GM13976 (cell line): ENCODE data around the gene MCCC1.

Experiments used
- DNase-seq: peaks from one replicate; pipeline ENCODE4 v3.0.0; 2012; ENCODE audit warnings: low spot score
- CTCF ChIP-seq: IDR thresholded peaks from 2 replicates; pipeline ENCODE4 v1.5.1; 2012; ENCODE audit warnings: borderline replicate concordance, mild to moderate bottlenecking; ENCODE audit not compliant: insufficient read depth; ENCODE audit errors: extremely low read depth, missing control alignments, control extremely low read depth
- in situ Hi-C: fragments of 300-500 bp; cut with MboI; formaldehyde crosslinking; loops from one replicate; pipeline ENCODE4 v1.12.0; 2022; ENCODE audit warnings: low sequenced_read_pairs, mixed read lengths, inconsistent platforms; ENCODE audit not compliant: unreplicated experiment

Gene MCCC1

DNA sequence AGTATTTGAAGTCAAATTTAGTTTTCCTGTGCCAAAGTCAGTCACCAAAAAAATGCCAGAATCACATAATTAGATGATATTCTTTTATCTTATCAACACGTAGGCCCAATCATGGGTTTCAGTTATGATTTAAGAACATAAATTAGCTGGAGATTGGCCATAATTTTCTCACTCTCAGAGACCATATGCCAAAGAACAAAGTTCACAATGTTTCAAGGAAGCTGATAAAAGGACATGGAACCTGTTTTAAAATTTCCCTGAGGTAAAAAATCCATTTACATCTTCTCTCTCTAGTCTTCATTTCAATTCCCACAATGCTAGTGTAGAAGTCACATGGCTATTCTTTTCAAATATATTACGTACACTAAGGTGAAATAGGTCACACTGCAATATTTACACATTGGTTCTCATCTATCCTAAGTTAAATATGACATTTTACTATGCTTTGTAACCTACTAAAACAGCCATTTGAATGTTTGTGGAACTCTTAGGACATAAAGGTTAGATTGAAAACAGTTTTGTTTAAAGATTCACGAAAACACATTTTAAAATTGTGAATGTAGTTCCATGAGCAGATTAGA is 76.3 kb downstream of the MCCC1 start:
- in situ Hi-C loops: no loop called here
- DNase-seq: no peak

GRCh38 chr3:183018421-183019192 is 80.7 kb downstream of the MCCC1 start:
- no peak for DNase-seq

More for the DNA sequence above, 76.3 kb downstream of the MCCC1 start:
- TF ChIP-seq CTCF: no peak

GRCh38 chr3:183015185-183015584 is 84.1 kb downstream of the MCCC1 start:
- in situ Hi-C loops: no loop called here
- no peak for DNase-seq
- TF ChIP-seq CTCF: no peak

More at GRCh38 chr3:183018421-183019192, 80.7 kb downstream of the MCCC1 start:
- in situ Hi-C loops: no loop called here
- TF ChIP-seq CTCF: no peak

GRCh38 chr3:183013856-183014255 is 85.4 kb downstream of the MCCC1 start:
- in situ Hi-C loops: no loop called here
- TF ChIP-seq CTCF: no peak
- no peak for DNase-seq

- in situ Hi-C loops: no loop called here
- no peak for TF ChIP-seq CTCF
- DNase-seq: no peak
Measured at GRCh38 chr3:183013074-183013473, 86.2 kb downstream of the MCCC1 start.

GRCh38 chr3:183008800-183009199 is 90.5 kb downstream of the MCCC1 start:
- DNase-seq: no peak
- in situ Hi-C loops: no loop called here
- no peak for TF ChIP-seq CTCF
